CD4-positive, CD25-positive, alpha-beta regulatory T cell (primary cell): ENCODE data around the gene CDK11B. TPM values are rescaled to one million over a fixed set of nuclear protein-coding genes. Genes with fewer than 3 reads are reported as not detected.

Source experiments
- ATAC-seq, 2 donors: fragments of 150-1000 bp; cut with Tn5 transposase; one replicate each; pipeline ENCODE4 v1.10.0; 2021; ENCODE audit warnings: low read depth in 2 of 2, moderate number of reproducible peaks in 2 of 2, moderate library complexity in 1 of 2
- DNase-seq, 3 donors: peaks; one replicate each; pipeline versions ENCODE4 v3.0.0 to v3.0.0-alpha.2; 2012 to 2022; ENCODE audit warnings: mixed read lengths in 1 of 3
- H3K27ac ChIP-seq: one replicate; pipeline ENCODE4 v1.7.0; 2013; ENCODE audit warnings: mild to moderate bottlenecking, low read length; ENCODE audit not compliant: insufficient read depth, poor library complexity, severe bottlenecking
- H3K27me3 ChIP-seq: one replicate; pipeline ENCODE4 v1.7.0; 2013; ENCODE audit warnings: low read length; ENCODE audit not compliant: control insufficient read depth, insufficient read depth
- H3K36me3 ChIP-seq: one replicate; pipeline ENCODE4 v1.7.0; 2013; ENCODE audit warnings: mild to moderate bottlenecking, low read length, moderate library complexity; ENCODE audit not compliant: control insufficient read depth, insufficient read depth
- H3K4me1 ChIP-seq: 2 replicates; pipeline ENCODE4 v1.7.0; 2013; ENCODE audit warnings: mild to moderate bottlenecking, low read length; ENCODE audit not compliant: insufficient read depth, control insufficient read depth, poor library complexity, severe bottlenecking
- H3K4me3 ChIP-seq: one replicate; pipeline ENCODE4 v1.7.0; 2013; ENCODE audit warnings: low read depth, mild to moderate bottlenecking, low read length, moderate library complexity
- H3K9me3 ChIP-seq, 2 experiments: 1 replicate in 1 of 2; 2 replicates in 1 of 2; pipeline ENCODE4 v1.7.0; 2013; ENCODE audit warnings: low read length in 2 of 2, mild to moderate bottlenecking in 1 of 2, moderate library complexity in 1 of 2; ENCODE audit not compliant: control insufficient read depth in 2 of 2
- H3K27ac Mint-ChIP-seq, 3 donors: one replicate each; pipeline ENCODE4 v1.8.0; 2020 to 2022; ENCODE audit warnings: mild to moderate bottlenecking in 3 of 3, mixed read lengths in 3 of 3, moderate library complexity in 2 of 3
- H3K27me3 Mint-ChIP-seq: one replicate; pipeline ENCODE4 v1.8.0; 2022; ENCODE audit warnings: mild to moderate bottlenecking, mixed read lengths
- H3K36me3 Mint-ChIP-seq: one replicate; pipeline ENCODE4 v1.8.0; 2020; ENCODE audit warnings: mixed read lengths
- H3K4me1 Mint-ChIP-seq, 4 donors: one replicate each; pipeline ENCODE4 v1.8.0; 2020 to 2022; ENCODE audit warnings: mixed read lengths in 4 of 4, mild to moderate bottlenecking in 1 of 4
- H3K4me3 Mint-ChIP-seq, 4 donors: one replicate each; pipeline ENCODE4 v1.8.0; 2020 to 2022; ENCODE audit warnings: mild to moderate bottlenecking in 4 of 4, mixed read lengths in 4 of 4, moderate library complexity in 3 of 4
- H3K9me3 Mint-ChIP-seq, 7 donors: one replicate each; pipeline ENCODE4 v1.8.0; 2020 to 2022; ENCODE audit warnings: mixed read lengths in 7 of 7, mild to moderate bottlenecking in 3 of 7, moderate library complexity in 2 of 7
- polyA plus RNA-seq, 4 donors: library from polyadenylated mRNA; unstranded; fragments of 300-500 nt; fragmentation: Illumina TruSeq; gene quantifications; one replicate each; pipeline ENCODE4 v1.2.3, GENCODE V29; 2021
- total RNA-seq: library from RNA; stranded (reverse); gene quantifications from one replicate; pipeline ENCODE4 v1.2.3, GENCODE V29; 2022

The CDK11B gene
- total and polyA plus RNA-seq, 5 donors from 2014 or later, result 9.3 to 47.2 (median 9.8) TPM

- Histone ChIP-seq H3K4me1 (peaks cover 8% of the 10 kb centered on the region), H3K4me3 (no peak overlapping the region), H3K27me3 (no peaks in the 10 kb centered on the region), H3K36me3 (peaks cover 2% of the 10 kb centered on the region), H3K9me3 (no peaks in the 10 kb centered on the region), H3K27ac (no peak overlapping the region)
- Mint-ChIP-seq H3K4me3 (no peak overlapping the region), H3K4me1 (peaks cover 0 to 12% (median 1%) of the 10 kb centered on the region in 4 donors), H3K36me3 (peaks cover 5% of the 10 kb centered on the region), H3K27me3 (no peaks in the 10 kb centered on the region), H3K9me3 (no peaks in the 10 kb centered on the region), H3K27ac (peak overlapping the region in 1 of 3 donors; percentile 38)
- ATAC-seq (no peak), DNase-seq (no peak)
Measured at GRCh38 chr1:1621173-1622009, 37.4 kb downstream of the CDK11B start.

GRCh38 chr1:1620433-1621139 is 38.2 kb downstream of the CDK11B start:
- Histone ChIP-seq H3K36me3 (peaks cover 2% of the 10 kb centered on the region), H3K4me1 (peaks cover 11% of the 10 kb centered on the region), H3K27me3 (no peaks in the 10 kb centered on the region), H3K9me3 (no peaks in the 10 kb centered on the region), H3K4me3 (no peak overlapping the region), H3K27ac (no peak overlapping the region)
- H3K36me3 Mint-ChIP-seq, result peaks cover 5% of the 10 kb centered on the region
- no peak for ATAC-seq
- H3K4me1 Mint-ChIP-seq, result peaks cover 0 to 12% (median 1%) of the 10 kb centered on the region in 4 donors
- no peaks in the 10 kb centered on the region for H3K9me3 Mint-ChIP-seq
- peak overlapping the region in 1 of 4 donors; percentile 51 for H3K4me3 Mint-ChIP-seq
- H3K27ac Mint-ChIP-seq, result no peak overlapping the region
- DNase-seq, result no peak
- H3K27me3 Mint-ChIP-seq, result no peaks in the 10 kb centered on the region

DNA sequence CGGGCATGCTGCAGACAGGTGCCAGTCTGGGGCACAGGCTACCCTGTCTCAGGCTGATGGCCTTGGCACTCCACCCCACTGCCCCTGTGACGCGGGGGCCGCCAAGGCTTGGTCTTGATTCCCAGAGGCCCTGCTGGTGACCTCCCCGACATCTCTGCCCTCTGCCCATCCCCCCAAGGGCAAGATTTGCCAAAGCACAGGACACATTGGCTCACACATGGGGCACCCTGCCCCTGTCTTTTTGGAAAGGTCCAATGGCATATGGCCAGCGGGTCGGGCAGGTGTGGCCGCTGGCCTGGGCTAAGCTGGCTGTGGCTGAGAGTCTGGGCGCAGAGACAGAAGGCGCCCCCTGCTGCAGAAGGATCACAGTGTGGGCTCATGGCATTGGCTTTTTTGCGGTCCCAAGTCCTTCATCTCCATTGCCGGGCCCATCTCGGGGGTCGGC is 38.9 kb downstream of the CDK11B start:
- DNase-seq, result no peak
- no peaks in the 10 kb centered on the region for H3K27me3 Mint-ChIP-seq

GRCh38 chr1:1618396-1619068 is 40.3 kb downstream of the CDK11B start:
- peaks cover 5% of the 10 kb centered on the region for H3K36me3 Mint-ChIP-seq
- Histone ChIP-seq H3K27me3 (no peaks in the 10 kb centered on the region), H3K4me1 (peaks cover 25% of the 10 kb centered on the region), H3K4me3 (no peak overlapping the region), H3K9me3 (no peaks in the 10 kb centered on the region), H3K36me3 (peaks cover 2% of the 10 kb centered on the region), H3K27ac (no peak overlapping the region)
- no peak for DNase-seq
- peaks cover 0 to 27% (median 11%) of the 10 kb centered on the region in 4 donors for H3K4me1 Mint-ChIP-seq
- H3K27ac Mint-ChIP-seq, result no peak overlapping the region
- peak overlapping the region in 1 of 4 donors; percentile 89 for H3K4me3 Mint-ChIP-seq
- no peaks in the 10 kb centered on the region for H3K27me3 Mint-ChIP-seq
- peaks cover 0 to 1% (median 0%) of the 10 kb centered on the region in 7 donors for H3K9me3 Mint-ChIP-seq
- ATAC-seq, result no peak

More for the DNA sequence above, 38.9 kb downstream of the CDK11B start:
- H3K36me3 ChIP-seq, result peaks cover 2% of the 10 kb centered on the region
- no peak overlapping the region for H3K27ac ChIP-seq
- H3K4me3 ChIP-seq, result no peak overlapping the region
- peaks cover 11% of the 10 kb centered on the region for H3K4me1 ChIP-seq
- Mint-ChIP-seq H3K27ac (no peak overlapping the region), H3K36me3 (peaks cover 5% of the 10 kb centered on the region), H3K4me1 (peaks cover 0 to 13% (median 3%) of the 10 kb centered on the region in 4 donors), H3K4me3 (no peak overlapping the region), H3K9me3 (no peaks in the 10 kb centered on the region)
- no peaks in the 10 kb centered on the region for H3K9me3 ChIP-seq
- no peaks in the 10 kb centered on the region for H3K27me3 ChIP-seq
- ATAC-seq, result no peak

- Histone ChIP-seq H3K36me3 (peaks cover 2% of the 10 kb centered on the region), H3K4me3 (no peak overlapping the region), H3K27me3 (no peaks in the 10 kb centered on the region), H3K27ac (no peak overlapping the region), H3K9me3 (no peaks in the 10 kb centered on the region), H3K4me1 (peaks cover 27% of the 10 kb centered on the region)
- H3K4me3 Mint-ChIP-seq, result peak overlapping the region in 3 of 4 donors; percentile 64 to 89 (median 85)
- ATAC-seq, result no peak
- H3K27ac Mint-ChIP-seq, result no peak overlapping the region
- no peak for DNase-seq
- peaks cover 0 to 29% (median 11%) of the 10 kb centered on the region in 4 donors for H3K4me1 Mint-ChIP-seq
- H3K27me3 Mint-ChIP-seq, result no peaks in the 10 kb centered on the region
- peaks cover 5% of the 10 kb centered on the region for H3K36me3 Mint-ChIP-seq
- peaks cover 0 to 1% (median 0%) of the 10 kb centered on the region in 7 donors for H3K9me3 Mint-ChIP-seq
Measured at GRCh38 chr1:1617925-1618324, 40.9 kb downstream of the CDK11B start.

- ATAC-seq (no peak), DNase-seq (no peak)
- no peaks in the 10 kb centered on the region for H3K9me3 ChIP-seq
- H3K36me3 ChIP-seq, result peaks cover 2% of the 10 kb centered on the region
- no peak overlapping the region for H3K27ac ChIP-seq
- H3K4me1 Mint-ChIP-seq, result peaks cover 0 to 26% (median 11%) of the 10 kb centered on the region in 4 donors
- no peaks in the 10 kb centered on the region for H3K27me3 Mint-ChIP-seq
- peak overlapping the region; percentile 85 to 90 (median 87) for H3K4me3 Mint-ChIP-seq
- no peak overlapping the region for H3K4me3 ChIP-seq
- peak overlapping the region in 1 of 3 donors; percentile 67 for H3K27ac Mint-ChIP-seq
- peaks cover 27% of the 10 kb centered on the region for H3K4me1 ChIP-seq
- H3K27me3 ChIP-seq, result no peaks in the 10 kb centered on the region
- peaks cover 0 to 1% (median 0%) of the 10 kb centered on the region in 7 donors for H3K9me3 Mint-ChIP-seq
- H3K36me3 Mint-ChIP-seq, result peaks cover 5% of the 10 kb centered on the region
Measured at GRCh38 chr1:1617516-1617915, 41.3 kb downstream of the CDK11B start.

DNA sequence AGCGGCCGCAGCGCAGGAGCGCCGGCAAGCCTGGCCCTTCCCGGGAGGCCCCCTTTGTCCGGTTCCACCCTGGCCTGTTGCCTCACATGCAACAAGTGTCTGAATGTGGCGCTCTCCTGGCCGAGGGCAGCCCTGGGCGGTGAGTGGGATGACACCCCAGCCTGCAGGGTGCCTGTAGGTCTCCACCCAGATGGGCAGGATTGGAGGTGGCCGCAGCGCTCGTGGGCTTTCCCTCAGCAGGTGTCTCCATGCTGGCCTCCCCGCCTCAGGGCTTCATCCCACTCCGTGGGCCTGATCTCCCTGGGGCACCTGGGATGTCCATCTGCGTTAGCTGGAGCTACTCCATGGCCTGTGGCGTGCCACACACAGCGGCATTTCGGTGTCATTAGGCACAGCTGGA is 42.0 kb downstream of the CDK11B start:
- H3K27ac ChIP-seq, result no peak overlapping the region
- H3K9me3 ChIP-seq, result no peaks in the 10 kb centered on the region
- no peaks in the 10 kb centered on the region for H3K27me3 ChIP-seq
- no peak overlapping the region for H3K4me3 ChIP-seq
- peak overlapping the region; percentile 38 to 83 (median 67) for H3K27ac Mint-ChIP-seq
- peaks cover 5% of the 10 kb centered on the region for H3K36me3 Mint-ChIP-seq
- DNase-seq, result no peak
- H3K36me3 ChIP-seq, result peaks cover 2% of the 10 kb centered on the region
- no peak for ATAC-seq
- H3K9me3 Mint-ChIP-seq, result peaks cover 0 to 1% (median 0%) of the 10 kb centered on the region in 7 donors
- peaks cover 27% of the 10 kb centered on the region for H3K4me1 ChIP-seq
- peaks cover 5 to 30% (median 13%) of the 10 kb centered on the region in 4 donors for H3K4me1 Mint-ChIP-seq
- peak overlapping the region; percentile 85 to 90 (median 87) for H3K4me3 Mint-ChIP-seq
- H3K27me3 Mint-ChIP-seq, result no peaks in the 10 kb centered on the region
